Measurements from ENCODE around the gene CDH23. TPM values are rescaled to one million over a fixed set of nuclear protein-coding genes. Genes with fewer than 3 reads are reported as not detected.

Gene CDH23
- total and polyA plus RNA-seq, 9 of the 15 experiments (the other 6 are each of a cell fraction or from before 2014, with no cell fraction given), result 0.18 to 1.2 (median 0.47) TPM

DNA sequence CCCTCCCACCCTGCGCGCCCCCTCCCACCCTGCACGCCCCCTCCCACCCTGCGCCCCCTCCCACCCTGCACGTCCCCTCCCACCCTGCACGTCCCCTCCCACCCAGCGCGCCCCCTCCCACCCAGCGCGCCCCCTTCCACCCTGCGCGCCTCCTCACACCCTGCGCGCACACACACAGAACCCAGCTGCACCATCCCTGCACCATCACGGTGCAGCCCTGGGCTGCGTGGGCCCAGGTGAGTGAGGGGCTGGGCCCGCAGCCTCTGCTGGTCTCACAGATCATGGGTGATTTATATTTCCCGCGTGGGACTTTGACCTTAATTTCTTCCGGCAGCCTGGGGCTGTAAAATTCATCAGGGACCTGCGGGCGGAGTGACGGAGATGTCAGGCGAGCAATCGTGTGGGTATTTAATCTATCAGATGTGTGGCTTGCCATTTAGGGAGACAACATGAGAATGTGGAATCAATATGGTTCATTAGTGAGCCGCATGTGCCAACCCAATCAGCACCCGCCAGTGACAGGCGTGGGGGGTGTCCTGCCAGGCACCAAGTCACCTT, 265.1 kb downstream of the CDH23 start:
- Histone ChIP-seq H3K4me2 (ENCODE audit: insufficient read depth, low read length) (no peak overlapping the region), H3K9me1 (ENCODE audit: control insufficient read depth, insufficient read depth, low read length) (no peaks in the 10 kb centered on the region), H3K27ac (ENCODE audit: extremely low read depth, low read depth, low read length) (no peak overlapping the region), H3K79me2 (ENCODE audit: control insufficient read depth, insufficient read depth, low read length) (no peaks in the 10 kb centered on the region), H3K4me1 (replicated peaks in 1 of 2; ENCODE audit: control insufficient read depth in 2 of 2, insufficient read depth in 2 of 2, low read length in 2 of 2) (peaks cover 28 to 44% of the 10 kb centered on the region in 2 experiments), H3K9me3 (replicated peaks; ENCODE audit: control insufficient read depth, insufficient read depth, low read depth, low read length) (no peaks in the 10 kb centered on the region), H3K36me3 (ENCODE audit: control insufficient read depth, insufficient read depth, low read length) (no peaks in the 10 kb centered on the region), H2AFZ (ENCODE audit: low read depth, low read length) (no peak overlapping the region), H4K20me1 (replicated peaks; ENCODE audit: control insufficient read depth, insufficient read depth, low read length) (no peaks in the 10 kb centered on the region), H3K27me3 (ENCODE audit: control insufficient read depth in 2 of 2, insufficient read depth in 2 of 2, low read length in 2 of 2) (no peaks in the 10 kb centered on the region), H3K4me3 (no peak overlapping the region), H3K9ac (ENCODE audit: insufficient read depth in 1 of 2, low read depth in 2 of 2, low read length in 2 of 2) (no peak overlapping the region; a peak in 1 of 4 replicates)
- 83% methylated on average over 16 of the region's 28 CpGs for WGBS (ENCODE audit: insufficient coverage, low coverage, missing lambda C conversion rate)
- ATAC-seq (no peak), FAIRE-seq (no peak), DNase-seq (ENCODE audit: extremely low read depth in 1 of 4, low spot score in 3 of 4) (no peak)
- ChIA-PET CTCF (ENCODE audit: low intra/inter-chr PET ratio) (no interaction called here), POLR2A (no interaction called here)
- in situ Hi-C loops (cut with MboI), result no loop called here
- BruUV-seq (replicated peaks), result no TSS peak
- intact Hi-C loops (cut with micrococcal nuclease), result no loop called here
- TF ChIP-seq HIVEP1 (CRISPR knock-in tag; IDR thresholded peaks at IDR 0.05) (no peak), BRCA1 (IDR thresholded peaks at IDR 0.05) (no peak), BRCA1 (CRISPR knock-in tag; IDR thresholded peaks at IDR 0.05) (no peak), LEF1 (IDR thresholded peaks at IDR 0.05) (no peak), MAFF (IDR thresholded peaks at IDR 0.05; ENCODE audit: low read length) (no peak), KLF1 (tag; IDR thresholded peaks at IDR 0.05) (no peak), STAT5A (IDR thresholded peaks at IDR 0.05; ENCODE audit: borderline replicate concordance, low read length) (no peak), FIP1L1 (IDR thresholded peaks at IDR 0.05; ENCODE audit: low read depth, low read length, poor library complexity, severe bottlenecking) (no peak), BACH1 (tag; IDR thresholded peaks at IDR 0.05) (no peak), ZNF655 (CRISPR knock-in tag; IDR thresholded peaks at IDR 0.05) (no peak), NFXL1 (CRISPR knock-in tag; IDR thresholded peaks at IDR 0.05) (no peak), DNMT1 (IDR thresholded peaks at IDR 0.05) (no peak), THRAP3 (IDR thresholded peaks at IDR 0.05; ENCODE audit: borderline replicate concordance) (no peak), ZNF586 (CRISPR knock-in tag; conservative IDR thresholded peaks at IDR 0.05) (no peak), NR4A1 (CRISPR knock-in tag; IDR thresholded peaks at IDR 0.05) (no peak), NR4A1 (tag; IDR thresholded peaks at IDR 0.05) (no peak), HMGN3 (IDR thresholded peaks at IDR 0.05; ENCODE audit: borderline replicate concordance, extremely low read depth, insufficient read length, low read depth, low read length) (no peak), MTA1 (IDR thresholded peaks at IDR 0.05; ENCODE audit: borderline replicate concordance) (no peak)
- TF ChIP-seq, protein P1, sequence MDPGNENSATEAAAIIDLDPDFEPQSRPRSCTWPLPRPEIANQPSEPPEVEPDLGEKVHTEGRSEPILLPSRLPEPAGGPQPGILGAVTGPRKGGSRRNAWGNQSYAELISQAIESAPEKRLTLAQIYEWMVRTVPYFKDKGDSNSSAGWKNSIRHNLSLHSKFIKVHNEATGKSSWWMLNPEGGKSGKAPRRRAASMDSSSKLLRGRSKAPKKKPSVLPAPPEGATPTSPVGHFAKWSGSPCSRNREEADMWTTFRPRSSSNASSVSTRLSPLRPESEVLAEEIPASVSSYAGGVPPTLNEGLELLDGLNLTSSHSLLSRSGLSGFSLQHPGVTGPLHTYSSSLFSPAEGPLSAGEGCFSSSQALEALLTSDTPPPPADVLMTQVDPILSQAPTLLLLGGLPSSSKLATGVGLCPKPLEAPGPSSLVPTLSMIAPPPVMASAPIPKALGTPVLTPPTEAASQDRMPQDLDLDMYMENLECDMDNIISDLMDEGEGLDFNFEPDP (CRISPR knock-in tag; IDR thresholded peaks at IDR 0.05), result no peak
- TF ChIP-seq, protein P2, sequence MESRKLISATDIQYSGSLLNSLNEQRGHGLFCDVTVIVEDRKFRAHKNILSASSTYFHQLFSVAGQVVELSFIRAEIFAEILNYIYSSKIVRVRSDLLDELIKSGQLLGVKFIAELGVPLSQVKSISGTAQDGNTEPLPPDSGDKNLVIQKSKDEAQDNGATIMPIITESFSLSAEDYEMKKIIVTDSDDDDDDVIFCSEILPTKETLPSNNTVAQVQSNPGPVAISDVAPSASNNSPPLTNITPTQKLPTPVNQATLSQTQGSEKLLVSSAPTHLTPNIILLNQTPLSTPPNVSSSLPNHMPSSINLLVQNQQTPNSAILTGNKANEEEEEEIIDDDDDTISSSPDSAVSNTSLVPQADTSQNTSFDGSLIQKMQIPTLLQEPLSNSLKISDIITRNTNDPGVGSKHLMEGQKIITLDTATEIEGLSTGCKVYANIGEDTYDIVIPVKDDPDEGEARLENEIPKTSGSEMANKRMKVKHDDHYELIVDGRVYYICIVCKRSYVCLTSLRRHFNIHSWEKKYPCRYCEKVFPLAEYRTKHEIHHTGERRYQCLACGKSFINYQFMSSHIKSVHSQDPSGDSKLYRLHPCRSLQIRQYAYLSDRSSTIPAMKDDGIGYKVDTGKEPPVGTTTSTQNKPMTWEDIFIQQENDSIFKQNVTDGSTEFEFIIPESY (CRISPR knock-in tag; IDR thresholded peaks at IDR 0.05), result no peak
